ENCODE data around the gene TAF5.

TAF5 gene

DNA sequence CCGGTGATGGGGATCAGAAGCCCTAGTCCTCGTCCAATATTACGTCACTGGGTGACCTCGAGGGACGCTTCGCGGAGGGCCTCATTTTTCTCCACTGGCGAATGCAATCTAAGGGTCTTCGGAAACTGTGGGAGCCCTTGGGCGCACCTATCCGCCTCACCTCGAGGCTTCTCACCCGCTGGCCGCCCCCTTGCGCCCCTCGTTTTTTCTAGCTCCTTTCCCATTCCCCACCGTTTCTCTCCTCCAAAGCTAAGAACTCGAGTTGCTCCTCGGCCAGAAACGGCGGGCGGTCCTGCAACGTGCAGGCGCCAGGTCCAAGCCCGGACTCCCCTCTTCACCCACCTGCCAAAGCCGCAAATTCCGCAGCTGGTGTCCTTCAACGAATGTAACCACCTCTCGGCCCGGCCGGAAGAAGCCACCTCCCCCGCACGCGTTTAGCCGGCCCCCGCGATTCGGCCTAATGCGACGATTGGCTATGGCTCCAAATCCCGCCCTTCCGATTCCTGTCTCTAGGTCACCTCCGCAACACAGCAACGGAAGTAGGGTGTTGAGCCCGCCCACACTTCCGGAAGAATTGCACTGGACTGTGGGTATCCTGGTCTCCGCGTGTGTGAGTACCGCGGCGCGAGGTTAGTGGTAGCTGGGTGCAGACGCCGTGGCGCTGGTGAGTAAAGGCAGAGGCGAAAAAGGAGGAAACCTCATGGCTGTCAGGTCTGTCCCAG lies 28.5 kb downstream of the TAF5 start, which contains the start of the genes ATP5MK and PDCD11:
TSS of gene ATP5MK (minus strand) at position 409 of the 722 bp plus-strand sequence. CDS start 4,018 bp downstream, outside the sequence.
TSS of gene PDCD11 (plus strand) at position 560 of the 722 bp plus-strand sequence. CDS start 1,801 bp downstream, outside the sequence.
- H3K4me3 ChIP-seq (ENCODE audit: low read depth, low read length): peak within 1 kb of the TSS; percentile 92
- TF ChIP-seq MAX (IDR thresholded peaks at IDR 0.05; ENCODE audit: low read depth, low read length) (peak; percentile 96), MYC (IDR thresholded peaks at IDR 0.05; ENCODE audit: low read depth, low read length) (peak; percentile 99), POLR2A (IDR thresholded peaks at IDR 0.05; ENCODE audit: extremely low read depth, insufficient read length) (peak; percentile 98)
- TF ChIP-seq, protein P1, sequence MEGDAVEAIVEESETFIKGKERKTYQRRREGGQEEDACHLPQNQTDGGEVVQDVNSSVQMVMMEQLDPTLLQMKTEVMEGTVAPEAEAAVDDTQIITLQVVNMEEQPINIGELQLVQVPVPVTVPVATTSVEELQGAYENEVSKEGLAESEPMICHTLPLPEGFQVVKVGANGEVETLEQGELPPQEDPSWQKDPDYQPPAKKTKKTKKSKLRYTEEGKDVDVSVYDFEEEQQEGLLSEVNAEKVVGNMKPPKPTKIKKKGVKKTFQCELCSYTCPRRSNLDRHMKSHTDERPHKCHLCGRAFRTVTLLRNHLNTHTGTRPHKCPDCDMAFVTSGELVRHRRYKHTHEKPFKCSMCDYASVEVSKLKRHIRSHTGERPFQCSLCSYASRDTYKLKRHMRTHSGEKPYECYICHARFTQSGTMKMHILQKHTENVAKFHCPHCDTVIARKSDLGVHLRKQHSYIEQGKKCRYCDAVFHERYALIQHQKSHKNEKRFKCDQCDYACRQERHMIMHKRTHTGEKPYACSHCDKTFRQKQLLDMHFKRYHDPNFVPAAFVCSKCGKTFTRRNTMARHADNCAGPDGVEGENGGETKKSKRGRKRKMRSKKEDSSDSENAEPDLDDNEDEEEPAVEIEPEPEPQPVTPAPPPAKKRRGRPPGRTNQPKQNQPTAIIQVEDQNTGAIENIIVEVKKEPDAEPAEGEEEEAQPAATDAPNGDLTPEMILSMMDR (IDR thresholded peaks at IDR 0.05; ENCODE audit: low read depth, low read length): peak; percentile 23
- DNase-seq (ENCODE audit: low read depth): peak; percentile 100

DNA sequence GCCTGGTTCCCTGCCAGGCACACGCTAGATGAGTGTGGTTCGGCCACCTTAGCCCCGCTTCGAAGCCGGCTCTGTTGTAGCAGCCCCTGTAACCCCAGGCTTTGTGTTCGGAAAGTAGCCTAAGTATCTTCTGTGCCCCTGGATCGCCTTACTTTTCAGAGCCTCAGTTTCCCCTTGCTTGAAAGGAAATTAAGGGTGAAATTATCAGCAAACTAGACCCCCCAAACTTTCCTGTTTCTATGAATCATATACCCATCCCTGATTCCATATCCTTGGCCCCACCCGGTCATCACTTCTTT lies 29.0 kb downstream of the TAF5 start:
- TF ChIP-seq MAX (IDR thresholded peaks at IDR 0.05; ENCODE audit: low read depth, low read length): no peak
- no peak for TF ChIP-seq POLR2A (IDR thresholded peaks at IDR 0.05; ENCODE audit: extremely low read depth, insufficient read length)
- TF ChIP-seq, protein P1 (IDR thresholded peaks at IDR 0.05; ENCODE audit: low read depth, low read length): no peak
- TF ChIP-seq MYC (IDR thresholded peaks at IDR 0.05; ENCODE audit: low read depth, low read length): no peak
- peak overlapping the region; percentile 92 for H3K4me3 ChIP-seq (ENCODE audit: low read depth, low read length)
- DNase-seq (ENCODE audit: low read depth): no peak

GRCh38 chr10:103397191-103397825 lies 29.5 kb downstream of the TAF5 start:
- H3K4me3 ChIP-seq (ENCODE audit: low read depth, low read length): peak overlapping the region; percentile 92
- DNase-seq (ENCODE audit: low read depth): peak; percentile 48
- TF ChIP-seq MYC (IDR thresholded peaks at IDR 0.05; ENCODE audit: low read depth, low read length) (no peak), POLR2A (IDR thresholded peaks at IDR 0.05; ENCODE audit: extremely low read depth, insufficient read length) (no peak)
- TF ChIP-seq, protein P1 (IDR thresholded peaks at IDR 0.05; ENCODE audit: low read depth, low read length): no peak

GRCh38 chr10:103413564-103413963 lies 45.8 kb downstream of the TAF5 start:
- no peak for DNase-seq (ENCODE audit: low read depth)
- H3K4me3 ChIP-seq (ENCODE audit: low read depth, low read length): no peak overlapping the region
- TF ChIP-seq POLR2A (IDR thresholded peaks at IDR 0.05; ENCODE audit: extremely low read depth, insufficient read length): no peak
- TF ChIP-seq MYC (IDR thresholded peaks at IDR 0.05; ENCODE audit: low read depth, low read length): no peak
- TF ChIP-seq, protein P1 (IDR thresholded peaks at IDR 0.05; ENCODE audit: low read depth, low read length): no peak
- no peak for TF ChIP-seq MAX (IDR thresholded peaks at IDR 0.05; ENCODE audit: low read depth, low read length)

DNA sequence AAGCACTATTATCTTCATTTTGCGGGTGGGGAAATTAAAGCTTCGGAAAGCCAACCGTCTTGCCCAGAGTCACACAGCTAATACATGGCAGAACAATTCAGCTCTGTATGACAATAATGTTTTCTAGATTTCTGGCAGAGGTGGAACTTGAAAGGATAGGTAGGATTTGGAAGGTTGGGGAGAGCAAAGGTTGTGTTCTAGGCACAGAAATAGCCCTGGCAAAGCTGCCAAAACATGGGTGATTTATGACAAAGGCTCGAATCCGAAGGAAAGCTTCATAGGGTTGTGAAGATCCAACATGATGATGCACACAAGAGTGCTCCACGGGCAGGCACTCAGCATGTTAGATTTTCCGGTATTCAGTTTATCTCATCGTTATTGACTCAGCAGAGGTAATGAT lies 47.8 kb downstream of the TAF5 start:
- DNase-seq (ENCODE audit: low read depth): no peak
- TF ChIP-seq MYC (IDR thresholded peaks at IDR 0.05; ENCODE audit: low read depth, low read length) (no peak), POLR2A (IDR thresholded peaks at IDR 0.05; ENCODE audit: extremely low read depth, insufficient read length) (no peak)
- TF ChIP-seq, protein P1 (IDR thresholded peaks at IDR 0.05; ENCODE audit: low read depth, low read length): no peak
- no peak overlapping the region for H3K4me3 ChIP-seq (ENCODE audit: low read depth, low read length)

Data from NB4 (cell line).